GM08714 (cell line): Measurements from ENCODE around the gene KDM6B.

Experiments used
- H3K4me3 ChIP-seq: fragments of 200-500 bp; sonication (Bioruptor generic); 2 replicates; pipeline ENCODE4 v1.5.1; 2014; ENCODE audit warnings: mild to moderate bottlenecking, low read length, inconsistent platforms
- ZNF274 ChIP-seq: IDR thresholded peaks from 2 replicates; pipeline ENCODE4 v1.6.1; 2012; ENCODE audit warnings: mild to moderate bottlenecking, low read depth, low read length

The KDM6B gene

GRCh38 chr17:7881276-7882054, 47.4 kb downstream of the KDM6B start:
- no peak for TF ChIP-seq ZNF274
- H3K4me3 ChIP-seq: peak overlapping the region; percentile 49; the same call in 1 of the 2 replicates

DNA sequence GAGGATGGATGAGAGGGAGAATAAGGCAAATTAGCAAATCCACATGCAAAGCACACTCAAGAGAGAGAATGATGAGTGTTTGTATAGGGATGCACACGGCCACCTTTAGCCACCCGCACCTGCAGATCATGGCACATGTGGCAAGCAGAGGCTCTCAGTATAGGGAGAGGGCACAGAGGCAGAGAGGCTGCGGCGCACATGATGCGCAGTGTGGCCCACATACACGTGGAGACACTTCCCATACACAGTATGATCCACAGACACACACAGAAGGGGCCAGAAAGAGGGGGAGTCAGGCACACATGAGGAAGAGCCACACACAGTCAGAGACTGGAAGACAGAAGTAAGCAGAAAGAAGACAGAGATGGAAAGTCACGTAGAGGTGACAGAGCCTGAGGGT, 48.1 kb downstream of the KDM6B start:
- H3K4me3 ChIP-seq: peak overlapping the region; percentile 49; the same call in 1 of the 2 replicates
- no peak for TF ChIP-seq ZNF274

DNA sequence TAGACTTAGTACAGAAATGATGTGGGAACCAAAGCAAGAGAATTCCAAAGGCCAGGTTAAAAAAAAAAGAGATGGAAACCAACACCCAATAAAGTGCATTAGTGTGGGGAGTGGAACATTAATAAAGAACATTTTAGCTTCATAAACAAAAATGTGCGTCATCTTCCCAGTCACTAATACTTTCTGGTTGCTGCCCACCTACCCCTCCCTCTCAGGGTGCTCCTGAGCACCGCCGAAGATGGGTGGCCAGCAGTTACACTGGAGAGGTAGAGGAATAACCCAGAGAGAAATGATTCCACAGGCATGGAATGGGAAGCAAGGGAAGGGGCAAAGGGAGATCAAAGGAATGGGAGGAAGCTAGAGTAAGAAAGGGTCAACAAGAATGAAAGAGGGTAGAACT, 48.6 kb downstream of the KDM6B start:
- TF ChIP-seq ZNF274: no peak
- H3K4me3 ChIP-seq: peak overlapping the region; percentile 40; the same call in 1 of the 2 replicates
